D721Med (cell line): ENCODE measurements around the gene SECTM1.
"Not testable (repeated sequence)": the region's sequence is repeated elsewhere in the genome, so short reads cannot be mapped to it uniquely, and the experiment has no call there.

Experiments used
- DNase-seq: peaks from one replicate; pipeline ENCODE4 v3.0.0; 2011; ENCODE audit warnings: low spot score; ENCODE audit not compliant: insufficient read length
- FAIRE-seq: peaks from 2 replicates; lab custom pipeline; 2011; peaks lifted over from hg19 to GRCh38; lab: Jason Lieb, UNC
- CTCF ChIP-seq: IDR thresholded peaks from 2 replicates; pipeline ENCODE4 v1.5.1; 2012; ENCODE audit warnings: mild to moderate bottlenecking, control low read depth; ENCODE audit not compliant: insufficient read depth; ENCODE audit errors: missing control alignments

Gene SECTM1

DNA sequence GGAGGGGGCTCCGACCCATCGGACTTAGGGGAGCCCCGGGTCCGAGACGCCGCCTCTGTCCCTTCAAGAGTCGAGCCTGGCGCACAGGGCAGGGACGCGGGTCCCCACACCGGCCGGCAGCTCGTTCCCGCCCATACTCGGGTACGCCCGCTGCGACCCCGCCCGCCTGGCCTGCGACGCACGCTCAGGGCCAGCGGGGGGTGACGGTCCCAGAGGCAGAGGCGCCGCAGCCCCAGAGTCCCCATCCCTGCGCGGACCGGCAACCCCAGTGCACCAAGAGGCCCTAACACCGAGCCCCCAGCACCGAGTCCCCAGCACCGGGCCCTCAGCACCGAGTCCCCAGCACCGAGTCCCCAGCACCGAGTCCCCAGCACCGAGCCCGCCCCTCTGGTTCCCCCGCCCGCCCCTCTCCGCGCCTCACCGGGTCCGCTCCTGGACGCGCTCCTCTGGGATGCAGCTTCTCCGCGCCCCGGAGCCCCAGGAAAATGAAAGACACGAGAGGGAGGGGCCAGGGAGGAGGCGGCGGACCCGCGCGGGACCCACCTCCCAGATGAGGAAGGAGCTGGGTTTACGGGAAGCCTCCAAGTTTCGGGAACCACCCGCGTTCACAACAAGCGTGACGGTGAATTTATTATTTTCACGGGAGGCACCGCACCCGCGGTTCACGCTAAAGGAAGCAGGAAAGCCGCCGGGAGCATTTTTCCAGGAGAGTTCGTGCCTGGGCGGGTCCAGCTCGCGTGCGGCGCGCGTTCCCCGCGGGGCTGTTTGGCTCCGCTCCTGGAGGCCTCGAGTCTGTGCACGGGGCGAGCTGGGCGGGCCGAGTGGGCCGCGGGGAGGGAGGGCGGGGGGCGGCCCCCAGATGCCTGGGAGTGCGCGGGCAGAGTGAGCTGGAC lies at the start of gene SECTM1:
TSS of gene SECTM1 (minus strand) at position 488 of the 893 bp plus-strand sequence. CDS start 6,526 bp downstream, outside the sequence.
- no peak for TF ChIP-seq CTCF
- FAIRE-seq: no peak

DNA sequence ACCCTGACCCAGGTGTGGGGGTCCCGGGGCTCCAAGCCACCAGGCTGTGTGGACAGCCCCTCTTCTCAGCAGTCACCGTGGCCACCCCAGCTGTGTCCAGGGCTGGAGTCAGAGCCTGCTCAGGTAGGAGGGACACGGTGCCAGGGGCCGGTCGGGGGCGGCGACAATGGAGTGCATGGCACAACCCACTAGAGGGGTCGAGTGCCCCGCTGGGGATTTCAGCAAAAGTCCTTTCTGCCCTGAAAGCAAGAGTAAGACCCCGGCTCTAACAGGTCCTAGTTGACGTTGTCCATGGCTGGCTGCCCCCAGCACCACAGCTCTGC lies 49.3 kb upstream of the SECTM1 start:
- FAIRE-seq: no peak
- DNase-seq: no peak
- TF ChIP-seq CTCF: no peak

More for the DNA sequence above, at the start of gene SECTM1:
- no peak for DNase-seq

DNA sequence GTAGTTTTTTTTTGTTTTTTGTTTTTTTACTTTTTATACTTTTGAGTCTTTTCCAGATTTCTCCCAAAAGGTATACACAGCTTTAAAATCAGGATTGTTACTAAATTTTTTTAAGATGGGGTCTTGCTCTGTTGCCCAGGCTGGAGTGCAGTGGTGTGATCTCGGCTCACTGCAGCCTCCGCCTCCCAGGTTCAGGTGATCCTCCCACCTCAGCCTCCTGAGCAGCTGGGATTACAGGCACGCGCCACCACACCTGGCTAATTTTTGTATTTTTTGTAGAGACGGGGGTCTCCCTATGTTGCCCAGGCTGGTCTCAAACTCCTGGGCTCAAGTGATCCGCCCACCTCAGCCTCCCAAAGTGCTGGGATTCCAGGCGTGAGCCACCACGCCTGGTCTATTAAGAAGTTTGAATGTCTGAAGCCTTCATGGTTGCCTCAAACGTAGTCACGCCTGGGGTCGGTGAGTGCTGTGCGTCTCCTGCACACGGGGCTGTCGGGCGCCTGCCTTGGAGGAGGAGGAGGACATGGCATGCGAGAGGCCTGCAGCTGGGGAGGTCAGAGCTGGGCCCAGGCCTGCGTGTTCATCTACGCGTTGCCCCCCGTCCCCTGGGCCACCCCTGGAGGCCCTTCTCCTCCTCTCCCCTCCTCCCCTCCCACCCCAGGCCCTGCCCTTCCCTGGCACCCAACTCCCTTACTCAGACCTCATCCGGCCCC lies 48.8 kb upstream of the SECTM1 start:
- DNase-seq, FAIRE-seq: not testable (repeated sequence)

DNA sequence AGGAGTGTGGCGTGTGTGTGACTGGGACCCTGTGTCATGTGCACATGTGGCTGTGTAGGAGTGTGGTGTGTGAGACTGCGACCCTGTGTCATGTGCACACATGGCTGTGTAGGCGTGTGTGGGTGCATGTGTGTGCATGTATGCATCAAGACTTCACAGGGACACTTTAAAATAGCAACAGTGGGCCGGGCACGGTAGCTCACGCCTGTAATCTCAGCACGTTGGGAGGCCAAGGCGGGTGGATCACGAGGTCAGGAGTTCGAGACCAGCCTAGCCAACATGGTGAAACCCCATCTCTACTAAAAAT lies 48.1 kb upstream of the SECTM1 start:
- FAIRE-seq: not testable (repeated sequence)

DNA sequence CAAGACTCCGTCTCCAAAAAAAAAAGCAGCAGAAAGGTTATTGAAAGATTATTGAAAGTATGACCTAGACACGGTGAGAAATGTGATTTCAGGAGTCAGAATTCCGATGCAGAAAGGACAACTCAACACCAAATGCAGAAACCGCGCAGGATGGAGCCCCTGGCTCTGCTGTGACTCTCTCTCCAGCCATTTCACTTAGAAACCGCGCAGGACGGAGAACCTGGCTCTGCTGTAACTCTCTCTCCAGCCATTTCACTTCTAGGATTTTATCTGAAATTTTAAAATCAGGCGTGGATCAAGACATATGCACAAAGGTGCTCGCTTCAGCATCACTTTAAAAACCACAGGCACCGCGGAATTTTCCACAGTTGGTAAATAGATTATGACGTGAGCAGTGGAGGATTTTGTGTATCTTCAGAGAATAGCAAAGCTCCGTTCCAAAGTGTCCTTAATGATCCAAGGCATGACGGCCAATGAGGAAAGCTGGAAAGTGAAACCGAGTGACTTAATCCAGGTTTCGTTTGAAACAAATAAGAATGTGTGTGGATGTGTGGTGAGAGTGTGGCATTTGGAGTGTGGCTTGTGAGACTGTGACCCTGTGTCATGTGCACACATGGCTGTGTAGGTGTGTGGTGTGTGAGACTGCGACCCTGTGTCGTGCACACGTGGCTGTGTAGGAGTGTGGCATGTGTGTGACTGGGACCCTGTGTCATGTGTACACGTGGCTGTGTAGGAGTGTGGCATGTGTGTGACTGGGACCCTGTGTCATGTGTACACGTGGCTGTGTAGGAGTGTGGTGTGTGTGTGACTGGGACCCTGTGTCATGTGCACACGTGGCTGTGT lies 47.5 kb upstream of the SECTM1 start:
- no peak for TF ChIP-seq CTCF
- FAIRE-seq: no peak
- no peak for DNase-seq

More for the DNA sequence above, 48.1 kb upstream of the SECTM1 start:
- DNase-seq: not testable (repeated sequence)

DNA sequence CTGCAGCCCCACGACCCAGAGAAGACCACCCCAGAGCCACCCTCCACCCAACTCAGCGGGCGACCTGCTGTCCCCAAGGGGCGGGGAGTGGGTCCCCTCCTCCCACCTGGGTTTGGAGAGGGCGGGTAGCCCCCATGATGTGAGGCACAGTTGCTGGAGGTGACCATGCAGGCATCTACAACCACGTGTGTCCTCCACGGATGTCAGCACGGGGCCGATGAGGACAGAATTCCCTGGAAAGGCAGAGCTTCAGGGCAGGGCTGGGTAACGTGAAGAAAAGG lies 45.1 kb upstream of the SECTM1 start:
- no peak for DNase-seq
- no peak for TF ChIP-seq CTCF
- no peak for FAIRE-seq

- no peak for FAIRE-seq
- no peak for DNase-seq
- no peak for TF ChIP-seq CTCF
These were observed 44.6 kb upstream of the SECTM1 start for GRCh38 chr17:82377924-82378740.

DNA sequence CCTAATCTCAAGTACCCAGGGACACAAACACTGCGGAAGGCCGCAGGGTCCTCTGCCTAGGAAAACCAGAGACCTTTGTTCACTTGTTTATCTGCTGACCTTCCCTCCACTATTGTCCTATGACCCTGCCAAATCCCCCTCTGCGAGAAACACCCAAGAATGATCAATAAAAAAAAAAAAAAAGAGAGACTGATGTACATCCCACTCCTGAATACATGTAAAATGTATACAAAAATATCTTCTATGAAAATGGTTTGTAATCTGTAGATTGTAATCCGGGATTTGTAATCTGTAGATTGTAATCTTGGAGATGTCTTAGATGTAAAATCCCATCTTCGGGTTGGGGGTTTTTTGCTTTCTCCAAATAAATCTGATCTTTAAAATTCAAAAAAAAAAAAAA lies 43.7 kb upstream of the SECTM1 start:
- DNase-seq, FAIRE-seq: not testable (repeated sequence)
